GM12892 (cell line): ENCODE data around the gene DDT.
"Not testable (repeated sequence)": the region's sequence is repeated elsewhere in the genome, so short reads cannot be mapped to it uniquely, and the experiment has no call there.

Experiments
- POLR2A ChIP-seq: IDR thresholded peaks from 2 replicates; pipeline ENCODE4 v1.6.1; 2011; ENCODE audit warnings: low read depth, low read length, control low read depth
- TAF1 ChIP-seq: IDR thresholded peaks from 2 replicates; pipeline ENCODE4 v1.6.1; 2011; ENCODE audit warnings: low read depth, mild to moderate bottlenecking, control low read depth, low read length, borderline replicate concordance

GRCh38 chr22:23971927-23972326 is 2.3 kb downstream of the DDT start:
- not testable (repeated sequence) for TF ChIP-seq POLR2A, TAF1
